NCI-H345 (cell line): ENCODE results near the gene LILRB3.
"Not testable (repeated sequence)": the region's sequence is repeated elsewhere in the genome, so short reads cannot be mapped to it uniquely, and the experiment has no call there.

ENCODE experiments used
- DNase-seq: peaks from one replicate; lab custom pipeline; 2025; lab: John Stamatoyannopoulos, UW

LILRB3 gene

GRCh38 chr19:54222474-54223276, at the start of gene LILRB3:
Gene LILRB3 (minus strand): TSS chr19:54223007. CDS start chr19:54222976, 31 bp downstream.
- not testable (repeated sequence) for DNase-seq

GRCh38 chr19:54272181-54272580, 49.4 kb upstream of the LILRB3 start:
- DNase-seq, result not testable (repeated sequence)

- DNase-seq, result not testable (repeated sequence)
These were observed 48.8 kb upstream of the LILRB3 start for GRCh38 chr19:54271587-54271986.

GRCh38 chr19:54271106-54271505, 48.3 kb upstream of the LILRB3 start:
- DNase-seq, result no peak

- DNase-seq, result no peak
These were observed 46.1 kb upstream of the LILRB3 start for GRCh38 chr19:54268936-54269335.

- DNase-seq, result peak; percentile 10
These were observed 43.3 kb upstream of the LILRB3 start for GRCh38 chr19:54266133-54266532.

GRCh38 chr19:54262470-54262869, 39.7 kb upstream of the LILRB3 start:
- no peak for DNase-seq

- DNase-seq, result no peak
These were observed 39.3 kb upstream of the LILRB3 start for GRCh38 chr19:54262066-54262465.

GRCh38 chr19:54257116-54257480, 34.3 kb upstream of the LILRB3 start, which contains the start of gene LILRB5:
Gene LILRB5 (minus strand): TSS chr19:54257273. CDS start chr19:54257193, 80 bp downstream.
- DNase-seq, result no peak

- DNase-seq, result no peak
These were observed 33.7 kb upstream of the LILRB3 start for GRCh38 chr19:54256250-54257115.

GRCh38 chr19:54255105-54255775, 32.4 kb upstream of the LILRB3 start:
- DNase-seq, result no peak

- no peak for DNase-seq
These were observed 31.5 kb upstream of the LILRB3 start for GRCh38 chr19:54254195-54254906.

- no peak for DNase-seq
These were observed 30.8 kb upstream of the LILRB3 start for GRCh38 chr19:54253331-54254194.

- DNase-seq, result no peak
These were observed 30.0 kb upstream of the LILRB3 start for GRCh38 chr19:54252845-54253244.

- no peak for DNase-seq
These were observed 29.4 kb upstream of the LILRB3 start for GRCh38 chr19:54252243-54252642.

GRCh38 chr19:54248016-54248601, 25.3 kb upstream of the LILRB3 start:
- no peak for DNase-seq

GRCh38 chr19:54247106-54247930, 24.5 kb upstream of the LILRB3 start:
- DNase-seq, result no peak

GRCh38 chr19:54245936-54246335, 23.1 kb upstream of the LILRB3 start:
- no peak for DNase-seq

GRCh38 chr19:54243809-54244208, 21.0 kb upstream of the LILRB3 start:
- DNase-seq, result not testable (repeated sequence)
